Eye (tissue), 1 donor: Measurements from ENCODE around the gene HLA-DMA.

ENCODE experiments used
- DNase-seq: peaks from one replicate; pipeline ENCODE4 v3.0.0-alpha.2; 2015

The HLA-DMA gene

DNA sequence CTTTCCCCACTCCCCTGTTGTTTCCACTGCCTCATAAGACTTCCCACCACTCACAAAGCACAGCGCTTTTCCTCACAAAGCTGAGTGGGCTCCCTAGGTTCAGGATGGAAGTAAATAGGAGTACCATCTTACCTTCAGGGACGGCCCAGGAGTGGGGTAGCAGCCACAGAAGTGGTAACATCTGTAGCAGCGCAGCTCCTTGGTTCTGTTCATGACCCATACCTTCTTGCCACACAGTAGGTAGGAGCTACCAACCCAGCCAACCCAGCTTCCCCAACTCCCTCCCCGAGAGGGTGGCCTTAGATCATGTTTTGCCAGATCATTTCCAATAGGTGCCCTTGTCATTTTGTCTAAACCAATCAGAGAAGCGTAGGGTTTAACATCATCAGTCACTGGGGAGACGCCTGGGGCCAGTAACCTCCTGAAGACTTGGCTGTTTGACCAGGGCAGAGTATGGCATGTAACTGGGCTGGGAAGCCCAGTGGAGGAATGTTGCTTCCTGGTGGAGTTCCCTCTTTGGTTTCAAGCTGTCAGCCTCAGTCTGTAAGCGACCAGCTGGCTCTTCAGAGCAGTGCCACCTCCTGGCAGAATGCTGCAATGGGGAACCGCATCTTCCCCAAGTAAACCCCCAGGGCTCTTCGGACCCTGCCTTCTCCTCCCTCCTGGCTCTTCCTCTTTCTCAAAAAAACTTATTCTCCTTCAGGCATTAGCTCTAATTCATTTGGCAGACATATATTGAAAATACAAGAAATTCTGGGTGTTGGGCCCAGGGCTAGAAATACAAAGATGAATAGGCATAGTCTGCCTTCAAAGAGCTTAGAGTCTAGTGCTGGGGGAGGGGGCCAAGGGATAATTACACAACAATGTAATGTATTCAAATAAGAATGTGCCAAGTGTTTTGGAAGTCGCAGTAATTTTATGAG, at the start of gene HLA-DMA:
HLA-DMA (minus strand) TSS at position 281 of the 923 bp plus-strand sequence; CDS start at position 220, 61 bp downstream.
- peak; percentile 62 for DNase-seq

DNA sequence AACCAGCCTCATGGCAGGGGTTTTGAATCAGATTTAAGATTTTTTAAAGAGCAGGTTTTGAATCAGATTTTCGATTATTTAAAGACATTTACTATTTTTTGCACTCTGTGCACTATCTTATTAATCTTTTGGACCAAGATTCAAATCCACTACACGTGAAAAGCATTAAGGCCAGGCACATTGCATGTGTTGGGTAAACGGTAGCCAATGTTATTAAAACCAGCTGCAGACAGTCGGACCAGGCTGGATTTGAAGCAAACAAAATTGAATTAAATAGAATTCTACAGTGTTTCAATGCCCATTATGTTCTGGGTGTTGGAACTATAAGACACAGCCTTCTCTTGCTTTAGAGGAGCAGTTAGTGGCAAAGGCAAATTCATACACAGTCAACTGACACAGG, 48.8 kb upstream of the HLA-DMA start:
- no peak for DNase-seq

DNA sequence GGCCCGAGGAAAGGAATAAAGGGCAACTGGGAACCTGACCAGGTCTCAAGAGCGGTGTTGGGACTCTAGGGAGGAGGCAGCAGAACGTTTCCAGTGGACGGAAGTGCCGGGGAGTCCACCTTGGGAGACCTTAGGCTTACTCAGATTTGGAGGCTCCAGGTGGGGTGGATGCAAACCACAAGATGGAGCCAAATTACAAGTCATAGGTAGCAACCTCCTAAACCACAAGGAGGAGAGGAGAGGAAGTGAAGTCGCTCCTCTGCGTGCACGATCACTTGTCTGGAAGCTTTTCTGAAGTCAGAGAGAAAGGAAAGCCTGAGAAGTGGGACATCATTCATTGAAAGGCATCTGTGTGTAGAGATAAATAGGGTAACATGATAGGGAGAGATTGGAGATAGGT, 47.2 kb upstream of the HLA-DMA start:
- DNase-seq: no peak

DNA sequence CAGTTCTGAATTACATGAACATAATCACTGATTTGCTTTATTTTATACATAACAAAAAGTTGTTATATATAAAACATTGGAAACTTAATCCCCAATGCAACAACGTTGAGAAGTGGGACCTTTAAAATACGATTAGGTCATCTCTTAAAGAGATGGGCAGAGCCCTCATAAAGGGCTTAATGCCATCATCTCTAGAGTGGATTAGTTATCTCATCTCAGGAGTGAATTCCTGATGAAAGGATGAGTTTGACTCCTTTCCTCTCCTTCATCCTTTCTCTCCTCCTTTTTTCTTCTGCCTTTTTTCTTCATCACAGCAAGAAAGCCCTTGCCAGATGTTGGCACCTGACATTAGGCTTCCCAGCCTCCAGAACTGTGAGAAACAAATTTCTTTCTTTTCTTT, 42.6 kb upstream of the HLA-DMA start:
- DNase-seq: no peak

DNA sequence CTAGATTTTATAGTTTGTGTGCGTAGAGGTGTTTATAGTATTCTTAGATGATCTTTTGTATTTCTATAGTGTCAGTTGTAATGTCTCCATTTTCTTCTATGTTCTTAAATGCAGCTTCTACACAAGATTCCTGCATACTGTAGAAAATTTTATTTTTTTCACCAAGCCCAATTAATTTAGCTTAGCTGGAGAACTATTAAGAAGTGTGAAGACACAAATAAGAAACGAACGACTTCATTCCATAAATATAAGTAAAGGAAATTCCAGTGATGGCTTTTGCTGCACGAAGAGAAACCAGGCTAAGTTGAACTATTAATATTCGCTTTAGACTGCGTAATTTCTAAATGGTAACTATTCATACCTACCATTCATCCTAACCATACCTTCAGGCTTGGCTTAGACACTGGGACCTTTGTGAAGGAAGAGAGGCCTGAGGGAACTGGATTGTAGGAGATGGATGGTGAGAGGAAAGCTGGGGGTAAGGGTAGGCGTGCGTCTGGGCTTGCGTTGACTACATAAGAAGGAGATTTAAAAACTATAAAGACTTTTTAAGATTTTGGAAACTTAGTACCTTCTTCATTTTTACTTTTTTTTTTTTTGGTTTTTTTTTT, 40.6 kb upstream of the HLA-DMA start:
- no peak for DNase-seq

DNA sequence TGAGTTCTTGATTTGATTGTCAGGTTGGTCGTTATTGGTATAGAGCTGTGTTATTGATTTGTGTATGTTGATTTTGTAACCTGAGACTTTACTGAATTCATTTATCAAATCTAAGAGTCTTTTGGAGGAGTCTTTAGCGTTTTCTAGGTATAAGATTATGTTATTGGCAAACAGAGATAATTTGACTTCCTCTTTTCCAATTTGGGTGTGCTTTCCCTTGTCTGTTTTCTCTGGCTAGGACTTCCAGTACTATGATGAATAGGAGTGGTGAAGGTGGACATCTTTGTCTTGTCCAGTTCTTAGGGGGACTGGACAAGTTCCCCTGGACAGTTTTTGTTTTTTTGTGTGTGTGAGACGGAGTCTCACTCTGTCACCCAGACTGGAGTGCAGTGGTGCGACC, 39.1 kb upstream of the HLA-DMA start:
- DNase-seq: no peak

DNA sequence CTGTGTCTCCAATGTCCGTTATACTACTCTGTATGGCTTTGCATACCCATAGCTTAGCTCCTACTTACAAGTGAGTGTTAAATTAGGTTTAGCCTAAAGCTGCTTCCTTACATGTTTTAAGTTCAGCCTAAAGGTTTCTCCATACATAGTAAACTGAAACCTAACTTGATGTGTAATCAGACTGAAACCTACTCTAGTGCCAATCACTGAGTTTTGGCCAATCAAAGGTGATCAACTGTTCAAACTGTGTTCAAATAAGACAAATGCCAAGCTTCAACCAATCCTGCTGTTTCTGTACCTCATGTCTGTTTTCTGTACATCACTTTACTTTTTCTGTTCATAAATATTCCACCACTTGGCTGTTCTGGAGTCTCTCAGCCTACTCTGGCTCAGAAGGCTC, 36.5 kb upstream of the HLA-DMA start:
- no peak for DNase-seq

DNA sequence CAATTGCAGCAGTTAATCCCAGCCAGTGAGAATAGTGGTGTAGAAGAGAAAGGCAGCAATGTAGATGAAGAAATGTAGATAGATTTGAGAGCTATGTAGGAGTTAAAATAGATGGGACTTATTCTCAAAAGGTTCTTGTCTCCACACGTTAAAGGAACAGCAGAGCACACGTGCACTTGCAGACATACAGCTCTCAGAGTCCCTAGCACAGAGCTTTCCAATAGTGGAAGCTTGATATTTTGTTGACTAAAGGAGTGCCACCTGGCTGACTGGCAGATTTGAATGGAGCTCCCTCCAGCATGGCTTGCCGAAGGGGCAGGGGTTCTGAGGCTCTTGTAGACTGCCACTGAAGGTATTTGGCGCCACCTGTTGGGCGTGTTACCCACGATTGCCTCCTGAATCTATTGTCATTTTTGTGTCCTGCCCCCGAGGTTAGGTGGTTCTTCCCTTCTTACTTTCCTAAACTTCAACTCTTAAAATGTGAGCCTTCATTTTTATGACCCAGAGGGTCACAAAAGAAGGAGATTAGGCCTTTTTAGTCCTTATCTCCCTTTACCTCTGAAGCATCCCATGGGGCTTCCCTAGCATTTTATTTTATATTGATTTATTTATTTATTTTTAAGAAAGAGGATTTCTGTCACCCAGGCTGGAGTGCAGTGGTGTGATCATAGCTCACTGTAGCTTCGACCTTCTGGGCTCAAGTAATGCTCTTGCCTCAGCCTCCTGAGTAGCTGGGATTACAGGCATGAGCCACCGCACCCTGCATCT, 31.9 kb upstream of the HLA-DMA start:
- DNase-seq: peak; percentile 94

DNA sequence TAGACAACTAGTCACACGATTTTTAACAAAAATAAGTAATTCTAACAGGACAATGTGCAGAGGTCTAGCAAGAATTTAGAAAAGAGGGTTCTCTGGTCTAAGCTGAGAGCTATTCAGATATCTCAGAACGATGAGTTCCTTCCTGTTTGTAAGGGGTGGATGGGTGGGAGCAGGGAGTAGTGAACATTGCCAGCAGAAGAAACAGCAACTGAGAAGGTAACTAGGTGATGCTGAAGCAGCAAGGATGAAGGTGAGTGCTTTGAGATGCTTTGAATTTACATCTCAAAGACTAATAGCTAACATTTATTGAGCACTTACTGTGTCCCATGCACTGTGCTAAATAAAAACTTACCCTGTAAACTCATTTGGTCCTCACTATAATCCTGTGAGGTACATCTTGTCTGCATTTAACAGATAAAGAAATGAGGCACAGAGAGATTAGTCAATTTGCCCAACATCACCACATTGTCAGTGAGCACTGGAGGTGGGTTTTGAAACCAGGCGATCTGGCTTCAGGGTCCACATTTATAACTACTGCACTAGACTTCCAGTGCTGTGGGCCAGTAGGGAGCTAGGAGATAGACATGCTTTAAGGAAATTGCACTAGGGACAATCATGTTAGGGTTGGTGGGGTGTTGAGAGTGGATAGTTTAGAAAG, 31.2 kb upstream of the HLA-DMA start:
- peak; percentile 16 for DNase-seq

DNA sequence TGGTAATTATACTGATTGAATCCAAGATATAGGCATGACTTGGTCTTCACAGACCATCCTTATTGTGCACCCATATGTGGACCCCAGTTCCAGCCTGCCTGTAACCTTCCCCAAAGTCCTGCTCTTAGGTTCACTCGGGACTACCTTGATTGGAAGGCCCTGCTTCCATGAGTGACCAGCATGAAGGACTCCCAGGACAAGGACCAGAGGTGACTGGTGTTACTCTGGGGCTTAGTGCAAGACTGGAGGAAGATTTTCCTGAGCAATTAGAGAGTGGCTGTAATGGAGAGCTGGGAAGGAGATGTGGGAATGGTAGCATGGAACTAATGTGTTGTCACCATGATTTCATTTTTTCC, 30.6 kb upstream of the HLA-DMA start:
- no peak for DNase-seq

DNA sequence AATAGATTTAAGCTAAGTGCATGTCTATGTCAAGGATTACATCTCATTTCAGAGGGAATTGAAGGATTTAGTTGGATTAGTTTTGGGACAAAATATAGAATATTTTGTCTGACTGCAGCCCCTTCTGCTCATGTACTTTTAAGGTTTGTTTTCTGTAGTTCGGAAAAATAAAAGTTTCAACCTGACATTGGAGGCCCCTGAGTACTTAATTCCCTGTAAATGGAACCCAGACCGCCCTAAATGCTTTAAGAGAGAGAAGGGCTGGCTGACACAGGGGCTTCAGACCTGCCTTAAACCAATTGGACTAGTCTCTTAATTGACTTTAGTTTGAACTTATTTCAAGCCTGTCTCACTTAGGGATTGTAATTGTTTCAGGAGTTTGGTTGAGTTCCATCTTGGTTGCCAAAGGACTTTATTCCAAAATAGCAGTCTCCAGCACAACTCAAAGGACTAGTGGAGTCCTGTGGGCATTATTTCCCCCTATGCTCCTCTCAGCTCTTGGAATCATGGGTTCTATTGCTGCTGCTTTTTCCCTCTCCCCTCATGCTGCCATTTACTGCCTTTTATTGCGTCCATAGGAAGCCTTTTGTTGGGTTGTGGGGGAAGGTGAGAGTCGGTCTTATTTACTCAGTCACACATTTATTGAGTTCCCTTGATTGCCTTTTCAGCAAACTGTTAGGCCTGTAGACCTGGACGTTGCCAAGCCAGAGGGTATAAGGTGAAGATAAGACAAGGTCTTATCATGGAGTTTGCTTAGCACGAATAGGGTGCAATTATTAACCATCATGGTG, 30.0 kb upstream of the HLA-DMA start:
- DNase-seq: peak; percentile 38

DNA sequence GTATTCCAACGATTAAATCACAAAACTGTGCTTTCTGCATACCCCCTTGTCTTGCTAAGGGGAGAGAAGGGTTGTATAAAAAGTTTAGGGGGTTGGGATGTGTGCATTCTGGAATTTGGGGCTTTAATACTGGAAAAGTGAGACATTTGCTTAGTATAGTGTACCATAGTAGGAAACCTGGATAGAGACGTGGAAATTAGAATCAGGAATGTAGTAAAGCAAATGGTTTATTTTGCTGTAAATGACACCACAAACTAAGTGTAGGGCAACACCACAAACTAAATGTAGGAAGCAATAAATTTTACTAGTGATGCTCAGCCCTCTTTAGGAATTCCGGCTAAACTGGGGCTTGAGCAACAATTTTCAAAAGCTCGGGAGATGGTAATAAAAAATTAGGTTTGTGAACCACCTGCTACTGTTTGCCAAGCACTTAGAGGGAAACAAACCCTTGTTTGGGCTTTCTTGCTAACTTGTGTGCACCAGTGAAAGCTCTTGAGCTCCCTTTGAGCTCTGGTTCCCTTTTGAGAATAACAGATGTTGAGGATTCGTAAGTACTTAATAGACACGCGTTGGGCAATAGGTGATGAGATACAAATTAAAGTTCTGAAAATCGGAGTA, 29.3 kb upstream of the HLA-DMA start:
- DNase-seq: peak; percentile 35

DNA sequence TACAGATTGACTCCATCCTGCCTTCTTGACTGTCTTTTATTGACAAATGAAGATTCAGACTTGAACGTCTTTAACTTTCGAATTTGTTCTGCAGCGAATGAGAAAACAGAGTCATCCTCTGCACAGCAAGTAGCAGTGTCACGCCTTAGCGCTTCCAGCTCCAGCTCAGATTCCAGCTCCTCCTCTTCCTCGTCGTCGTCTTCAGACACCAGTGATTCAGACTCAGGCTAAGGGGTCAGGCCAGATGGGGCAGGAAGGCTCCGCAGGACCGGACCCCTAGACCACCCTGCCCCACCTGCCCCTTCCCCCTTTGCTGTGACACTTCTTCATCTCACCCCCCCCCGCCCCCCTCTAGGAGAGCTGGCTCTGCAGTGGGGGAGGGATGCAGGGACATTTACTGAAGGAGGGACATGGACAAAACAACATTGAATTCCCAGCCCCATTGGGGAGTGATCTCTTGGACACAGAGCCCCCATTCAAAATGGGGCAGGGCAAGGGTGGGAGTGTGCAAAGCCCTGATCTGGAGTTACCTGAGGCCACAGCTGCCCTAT, 27.7 kb upstream of the HLA-DMA start:
- DNase-seq: no peak

DNA sequence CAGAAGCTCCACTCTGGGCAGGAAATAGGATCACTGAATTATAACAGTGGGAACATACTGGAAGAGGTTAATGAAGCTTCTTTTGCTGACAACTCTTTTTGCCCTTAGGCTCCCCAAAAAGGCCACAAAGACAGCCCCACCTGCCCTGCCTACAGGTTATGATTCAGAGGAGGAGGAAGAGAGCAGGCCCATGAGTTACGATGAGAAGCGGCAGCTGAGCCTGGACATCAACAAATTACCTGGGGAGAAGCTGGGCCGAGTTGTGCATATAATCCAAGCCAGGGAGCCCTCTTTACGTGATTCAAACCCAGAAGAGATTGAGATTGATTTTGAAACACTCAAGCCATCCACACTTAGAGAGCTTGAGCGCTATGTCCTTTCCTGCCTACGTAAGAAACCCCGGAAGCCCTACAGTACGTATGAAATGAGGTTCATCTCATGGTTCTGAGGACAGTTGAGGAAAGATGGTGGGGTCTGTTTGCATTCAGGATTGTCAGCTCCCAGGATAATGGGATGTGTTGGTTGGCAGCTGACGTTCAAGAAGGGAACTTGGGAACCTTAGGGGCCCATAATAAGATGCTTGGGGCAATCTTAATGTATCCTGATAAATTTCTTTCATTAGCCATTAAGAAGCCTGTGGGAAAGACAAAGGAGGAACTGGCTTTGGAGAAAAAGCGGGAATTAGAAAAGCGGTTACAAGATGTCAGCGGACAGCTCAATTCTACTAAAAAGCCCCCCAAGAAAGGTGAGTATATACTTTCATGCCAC, 27.0 kb upstream of the HLA-DMA start:
- no peak for DNase-seq

DNA sequence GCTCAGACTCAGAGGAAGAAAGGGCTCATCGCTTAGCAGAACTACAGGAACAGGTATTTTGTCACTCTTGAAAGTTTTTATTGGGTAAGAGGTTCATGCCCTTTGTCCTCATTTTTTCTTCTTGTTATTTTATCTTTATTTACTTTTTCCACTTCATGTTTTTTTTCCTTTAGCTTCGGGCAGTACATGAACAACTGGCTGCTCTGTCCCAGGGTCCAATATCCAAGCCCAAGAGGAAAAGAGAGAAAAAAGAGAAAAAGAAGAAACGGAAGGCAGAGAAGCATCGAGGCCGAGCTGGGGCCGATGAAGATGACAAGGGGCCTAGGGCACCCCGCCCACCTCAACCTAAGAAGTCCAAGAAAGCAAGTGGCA, 25.0 kb upstream of the HLA-DMA start:
- no peak for DNase-seq

DNA sequence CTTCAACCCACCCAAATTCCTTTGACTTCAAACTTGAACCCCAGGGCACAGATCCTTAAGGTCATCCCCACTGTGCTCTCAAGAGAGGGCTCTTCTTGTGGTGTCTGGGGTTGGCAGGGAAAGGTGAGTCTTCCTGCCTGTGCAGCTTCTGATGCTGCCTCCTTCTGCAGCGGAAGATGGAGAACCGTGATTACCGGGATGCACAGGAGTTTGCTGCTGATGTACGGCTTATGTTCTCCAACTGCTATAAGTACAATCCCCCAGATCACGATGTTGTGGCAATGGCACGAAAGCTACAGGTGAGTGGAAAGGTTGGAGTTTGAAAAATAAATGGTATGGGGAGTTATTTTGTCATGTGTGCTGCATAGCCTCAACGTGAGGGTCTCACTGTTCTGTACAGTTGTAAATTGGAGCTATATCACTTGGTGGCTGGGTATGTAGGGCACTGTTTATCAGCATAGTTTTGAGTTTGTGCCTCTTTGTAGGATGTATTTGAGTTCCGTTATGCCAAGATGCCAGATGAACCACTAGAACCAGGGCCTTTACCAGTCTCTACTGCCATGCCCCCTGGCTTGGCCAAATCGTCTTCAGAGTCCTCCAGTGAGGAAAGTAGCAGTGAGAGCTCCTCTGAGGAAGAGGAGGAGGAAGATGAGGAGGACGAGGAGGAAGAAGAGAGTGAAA, 24.5 kb upstream of the HLA-DMA start:
- no peak for DNase-seq

DNA sequence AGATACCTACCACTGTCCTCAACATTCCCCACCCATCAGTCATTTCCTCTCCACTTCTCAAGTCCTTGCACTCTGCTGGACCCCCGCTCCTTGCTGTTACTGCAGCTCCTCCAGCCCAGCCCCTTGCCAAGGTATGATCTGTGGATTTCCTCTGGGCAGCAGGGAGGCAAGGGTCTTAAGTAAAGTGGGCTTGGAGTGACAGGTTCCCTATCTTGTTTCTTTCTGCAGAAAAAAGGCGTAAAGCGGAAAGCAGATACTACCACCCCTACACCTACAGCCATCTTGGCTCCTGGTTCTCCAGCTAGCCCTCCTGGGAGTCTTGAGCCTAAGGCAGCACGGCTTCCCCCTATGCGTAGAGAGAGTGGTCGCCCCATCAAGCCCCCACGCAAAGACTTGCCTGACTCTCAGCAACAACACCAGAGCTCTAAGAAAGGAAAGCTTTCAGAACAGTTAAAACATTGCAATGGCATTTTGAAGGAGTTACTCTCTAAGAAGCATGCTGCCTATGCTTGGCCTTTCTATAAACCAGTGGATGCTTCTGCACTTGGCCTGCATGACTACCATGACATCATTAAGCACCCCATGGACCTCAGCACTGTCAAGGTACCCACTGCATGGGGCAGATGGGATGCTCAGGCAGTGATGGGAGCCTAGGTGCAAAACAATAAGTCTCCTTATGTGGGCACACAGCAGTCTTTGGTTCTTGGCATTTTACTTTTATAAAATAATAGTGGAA, 23.6 kb upstream of the HLA-DMA start:
- DNase-seq: no peak

DNA sequence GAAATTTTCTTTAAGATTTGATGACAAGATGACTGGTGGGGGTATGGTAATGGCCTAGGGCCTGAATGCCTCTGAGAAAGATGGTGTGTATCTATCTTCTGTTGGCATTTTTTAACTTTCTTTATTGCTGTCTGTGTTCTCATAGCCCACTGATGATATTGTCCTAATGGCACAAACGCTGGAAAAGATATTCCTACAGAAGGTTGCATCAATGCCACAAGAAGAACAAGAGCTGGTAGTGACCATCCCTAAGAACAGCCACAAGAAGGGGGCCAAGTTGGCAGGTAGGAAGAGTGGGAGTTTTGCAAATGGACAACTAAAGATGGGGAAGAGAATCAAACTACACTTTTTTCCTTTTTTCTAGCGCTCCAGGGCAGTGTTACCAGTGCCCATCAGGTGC, 23.0 kb upstream of the HLA-DMA start:
- no peak for DNase-seq

DNA sequence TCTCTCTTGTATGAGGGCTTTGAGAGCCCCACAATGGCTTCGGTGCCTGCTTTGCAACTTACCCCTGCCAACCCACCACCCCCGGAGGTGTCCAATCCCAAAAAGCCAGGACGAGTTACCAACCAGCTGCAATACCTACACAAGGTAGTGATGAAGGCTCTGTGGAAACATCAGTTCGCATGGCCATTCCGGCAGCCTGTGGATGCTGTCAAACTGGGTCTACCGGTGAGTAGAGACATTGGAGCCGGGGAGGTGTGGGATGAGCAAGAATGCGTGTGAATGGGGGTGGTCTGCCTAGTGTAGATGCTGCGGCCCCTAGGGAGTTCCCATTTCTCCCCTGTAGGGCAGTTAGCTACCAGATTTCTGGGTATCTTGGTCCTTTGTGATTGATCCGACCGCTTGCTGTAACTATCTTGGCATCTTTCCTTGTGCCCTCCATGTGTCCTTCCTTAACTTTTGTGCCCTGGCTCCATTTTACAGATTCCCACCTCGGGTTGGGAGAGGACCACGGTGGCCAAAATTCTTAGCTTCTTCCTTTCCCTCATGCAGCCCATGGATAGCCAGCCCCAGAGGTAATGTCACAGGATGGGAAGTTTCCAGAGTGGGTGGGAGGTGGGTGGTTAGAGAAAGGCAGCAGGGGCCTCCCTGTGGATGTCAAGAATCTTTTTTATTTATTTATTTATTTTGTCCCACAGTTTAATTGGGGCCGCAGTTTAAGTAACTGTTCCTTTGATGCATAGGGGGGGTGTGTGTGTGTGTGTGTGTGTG, 21.8 kb upstream of the HLA-DMA start:
- peak; percentile 7 for DNase-seq
